Jurkat, Clone E6-1 (cell line): ENCODE results near the gene CDK6.

Experiments used
- DNase-seq: peaks from one replicate; pipeline ENCODE4 v3.0.0-alpha.2; 2011; ENCODE audit warnings: low read depth, low spot score
- H3K4me3 ChIP-seq: 2 replicates; pipeline ENCODE4 v1.5.1; 2011; ENCODE audit warnings: mild to moderate bottlenecking, low read length, control low read depth, moderate library complexity

Gene CDK6

DNA sequence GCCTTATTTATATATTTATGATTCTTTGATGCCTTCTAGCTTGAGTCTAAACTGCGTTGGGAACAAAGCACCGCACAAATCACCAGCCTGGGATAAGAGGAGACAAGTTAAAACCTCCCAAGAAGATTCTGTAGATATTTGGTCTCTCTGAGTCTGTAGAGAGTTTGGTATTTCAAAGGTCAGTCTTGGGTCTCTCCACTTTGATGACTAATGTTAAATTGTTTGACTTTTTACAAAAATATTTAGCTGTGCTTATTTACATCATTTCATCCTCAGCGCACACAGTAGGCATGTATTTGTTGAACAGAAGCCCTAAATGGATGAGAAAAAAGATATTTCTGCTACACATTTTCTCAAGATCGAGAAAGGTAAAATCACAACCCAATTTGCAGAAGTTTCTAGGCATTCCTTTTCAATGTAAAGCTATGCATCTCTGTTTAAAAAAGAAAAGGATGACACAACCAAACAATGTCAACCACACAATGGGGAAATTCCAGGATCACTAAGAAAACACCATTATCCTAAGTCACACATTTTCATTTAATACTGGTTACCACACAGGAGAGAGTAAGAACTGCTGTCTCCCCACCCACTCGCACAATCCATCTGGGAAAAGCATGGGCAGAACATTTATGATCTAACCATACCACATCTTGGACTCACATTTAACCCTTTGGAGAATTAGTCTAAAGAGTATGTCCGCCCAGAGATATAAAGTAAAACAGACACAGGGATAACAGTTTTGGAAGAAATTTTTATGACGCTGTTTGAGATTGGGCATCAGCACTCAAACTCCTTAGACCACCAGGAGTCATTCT is 4.4 kb downstream of the CDK6 start:
- DNase-seq = no peak
- peak overlapping the region; percentile 94 for H3K4me3 ChIP-seq

DNA sequence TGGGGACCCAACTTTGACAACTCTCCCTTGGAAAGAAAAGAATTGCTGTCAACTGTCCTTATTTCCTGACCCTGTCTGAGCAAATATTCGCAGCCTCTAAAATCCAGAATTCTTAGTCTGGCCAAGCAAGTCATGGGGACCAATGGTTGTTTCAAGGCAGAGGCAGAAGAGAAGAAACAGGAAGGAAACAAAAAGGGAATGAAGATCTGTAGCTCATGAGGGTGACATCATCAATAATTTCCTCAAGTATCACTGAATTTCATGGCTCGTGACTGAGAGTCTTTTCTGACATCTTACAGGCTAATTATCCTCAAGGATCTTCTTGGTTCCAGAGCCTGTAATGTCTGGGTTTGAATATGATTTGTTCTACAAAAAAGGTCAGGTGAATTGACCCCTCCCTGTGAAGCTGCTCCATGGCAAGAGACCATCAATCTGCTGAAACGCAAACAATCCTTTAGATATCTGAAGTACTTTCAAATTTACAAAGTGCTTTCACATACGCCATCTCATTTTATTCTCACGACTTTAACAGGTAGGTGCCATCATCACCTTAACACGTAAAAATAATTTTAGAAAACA is 5.8 kb downstream of the CDK6 start:
- peak overlapping the region; percentile 94 for H3K4me3 ChIP-seq
- no peak for DNase-seq

DNA sequence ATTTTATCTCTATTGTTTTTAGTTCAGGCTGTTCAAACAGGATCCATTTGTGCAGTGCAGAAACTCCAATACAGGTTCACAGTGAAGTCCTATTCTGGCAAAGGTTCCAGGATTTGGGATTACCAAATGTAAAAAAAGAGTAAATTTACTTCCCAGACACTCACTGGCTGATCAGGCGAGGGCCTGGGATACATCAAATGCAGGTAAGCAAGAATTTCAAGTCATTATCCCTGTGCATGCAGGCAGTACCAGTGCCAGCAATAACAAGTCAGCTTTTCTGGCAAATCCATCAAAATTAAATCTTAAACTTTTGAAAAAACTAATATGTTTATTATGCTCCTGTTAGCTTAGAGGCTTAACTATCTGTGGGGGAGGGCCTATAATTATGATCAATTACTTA is 6.3 kb downstream of the CDK6 start:
- H3K4me3 ChIP-seq = peak overlapping the region; percentile 94

DNA sequence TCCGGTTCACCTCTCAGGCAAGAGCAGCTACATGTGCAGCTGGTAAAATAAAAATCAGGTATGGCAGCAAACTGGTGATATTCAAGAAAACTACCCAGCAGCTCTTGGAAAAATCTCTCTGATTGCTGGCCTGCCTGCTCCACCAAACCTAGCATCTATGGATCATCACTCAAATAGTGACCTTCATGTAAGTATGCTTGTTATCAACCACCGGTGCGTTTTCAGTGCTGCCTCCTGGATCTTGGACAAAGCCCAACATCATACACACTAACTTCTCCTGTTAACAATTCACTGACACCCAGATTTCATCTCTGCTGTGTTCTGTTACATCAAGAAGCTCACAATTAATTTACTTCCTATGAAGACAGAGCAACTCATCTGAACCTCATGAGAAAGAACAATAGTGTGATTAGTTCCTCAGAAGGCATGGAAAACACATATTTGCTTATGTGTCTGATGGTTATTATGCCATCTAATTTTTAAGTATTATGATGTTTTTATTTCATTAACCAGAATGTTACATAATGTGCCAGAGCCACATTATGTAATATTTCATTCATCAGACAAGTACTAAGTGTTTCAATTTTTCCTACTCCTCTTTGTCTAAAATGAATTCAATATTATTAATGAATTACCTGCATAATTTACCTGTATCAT is 8.8 kb downstream of the CDK6 start:
- DNase-seq = no peak
- peak overlapping the region; percentile 0; the same call in 1 of the 2 replicates for H3K4me3 ChIP-seq

More for the DNA sequence above, 6.3 kb downstream of the CDK6 start:
- DNase-seq = no peak

GRCh38 chr7:92826258-92826938 is 10.0 kb downstream of the CDK6 start:
- no peak for DNase-seq
- no peak overlapping the region for H3K4me3 ChIP-seq

DNA sequence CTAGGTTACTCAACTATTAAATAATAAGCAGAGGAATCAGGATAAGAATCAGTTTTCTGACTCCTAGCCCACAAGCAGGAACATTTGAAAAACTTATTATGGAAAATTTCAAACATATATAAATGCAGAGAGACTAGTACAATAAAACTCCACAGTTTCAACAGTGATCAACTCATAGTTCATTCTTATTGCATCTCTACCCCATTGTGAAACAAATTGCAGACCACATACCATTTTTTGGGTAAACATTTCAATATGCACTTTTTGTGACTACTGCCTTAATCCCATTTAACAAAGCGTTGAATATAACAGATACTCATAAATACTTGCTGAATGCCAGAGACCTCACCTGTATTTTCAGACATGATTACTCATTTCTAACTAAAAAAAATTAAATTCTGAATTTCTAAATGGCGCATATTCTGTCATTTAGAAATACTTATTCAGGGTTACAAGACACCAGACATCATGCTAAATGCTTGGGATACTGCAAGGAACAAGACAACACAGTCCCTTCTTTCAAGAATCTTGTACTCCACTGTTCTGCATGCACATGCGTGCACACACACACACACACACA is 11.4 kb downstream of the CDK6 start:
- no peak overlapping the region for H3K4me3 ChIP-seq

DNA sequence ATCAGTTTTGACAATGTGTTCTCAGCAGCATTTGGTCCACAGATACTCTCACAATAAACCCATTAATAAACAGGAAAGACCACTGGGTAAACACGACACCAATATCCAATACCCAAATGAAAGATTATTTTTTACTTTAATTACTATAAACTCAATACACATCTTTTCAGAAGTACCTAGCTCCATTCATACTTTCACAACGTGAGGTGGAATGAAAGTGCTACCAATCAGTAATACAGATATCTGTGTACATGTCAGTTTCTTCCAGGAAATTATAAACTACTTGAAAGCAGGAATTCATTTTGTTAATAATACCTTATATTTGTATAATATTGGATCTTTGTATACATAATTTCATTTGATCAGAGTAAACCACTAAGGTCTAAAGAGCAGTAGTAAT is 11.9 kb downstream of the CDK6 start:
- DNase-seq = no peak
- H3K4me3 ChIP-seq = no peak overlapping the region

More for the DNA sequence above, 11.4 kb downstream of the CDK6 start:
- no peak for DNase-seq

DNA sequence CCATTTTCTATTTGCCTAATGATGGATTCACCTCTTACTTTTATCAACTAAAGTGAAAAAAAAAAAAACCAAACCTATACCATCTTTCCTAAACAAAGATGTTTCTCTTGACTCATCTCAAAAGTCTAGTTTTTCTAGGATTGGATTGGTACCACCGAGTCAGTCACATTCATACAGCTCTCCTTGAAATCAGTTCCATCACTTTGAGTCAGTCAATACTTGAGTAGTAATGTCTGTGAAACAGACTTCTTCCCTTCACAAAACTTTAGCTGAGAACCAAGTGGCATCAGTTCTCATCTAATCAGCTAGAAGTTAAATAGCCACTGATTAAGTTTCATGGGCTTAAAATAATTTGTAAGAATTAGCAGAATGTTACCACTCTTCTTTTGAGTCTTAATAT is 13.3 kb downstream of the CDK6 start:
- H3K4me3 ChIP-seq = no peak overlapping the region
- no peak for DNase-seq

GRCh38 chr7:92820191-92820590 is 16.2 kb downstream of the CDK6 start:
- H3K4me3 ChIP-seq = no peak overlapping the region
- DNase-seq = no peak

DNA sequence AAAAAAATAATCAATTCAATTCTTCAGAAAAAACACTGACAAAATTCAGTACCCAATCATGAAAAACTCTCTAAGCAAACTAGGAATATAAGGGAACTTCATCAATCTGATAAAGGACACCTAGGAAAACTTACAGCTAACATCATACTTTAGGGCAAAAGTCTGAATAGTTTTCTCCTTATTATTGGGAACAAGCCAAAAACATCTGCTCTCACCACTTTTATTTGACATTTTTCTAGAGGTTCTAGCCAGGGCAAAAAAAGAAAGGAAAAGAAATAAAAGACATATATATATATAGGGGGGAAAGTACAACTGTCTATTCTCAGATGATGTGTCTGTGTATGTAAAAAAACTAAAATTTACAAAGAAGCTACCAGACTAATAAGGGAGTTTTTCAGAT is 19.0 kb downstream of the CDK6 start:
- no peak overlapping the region for H3K4me3 ChIP-seq
- no peak for DNase-seq

GRCh38 chr7:92815412-92815811 is 21.0 kb downstream of the CDK6 start:
- peak overlapping the region; percentile 32 for H3K4me3 ChIP-seq
- peak; percentile 82 for DNase-seq

DNA sequence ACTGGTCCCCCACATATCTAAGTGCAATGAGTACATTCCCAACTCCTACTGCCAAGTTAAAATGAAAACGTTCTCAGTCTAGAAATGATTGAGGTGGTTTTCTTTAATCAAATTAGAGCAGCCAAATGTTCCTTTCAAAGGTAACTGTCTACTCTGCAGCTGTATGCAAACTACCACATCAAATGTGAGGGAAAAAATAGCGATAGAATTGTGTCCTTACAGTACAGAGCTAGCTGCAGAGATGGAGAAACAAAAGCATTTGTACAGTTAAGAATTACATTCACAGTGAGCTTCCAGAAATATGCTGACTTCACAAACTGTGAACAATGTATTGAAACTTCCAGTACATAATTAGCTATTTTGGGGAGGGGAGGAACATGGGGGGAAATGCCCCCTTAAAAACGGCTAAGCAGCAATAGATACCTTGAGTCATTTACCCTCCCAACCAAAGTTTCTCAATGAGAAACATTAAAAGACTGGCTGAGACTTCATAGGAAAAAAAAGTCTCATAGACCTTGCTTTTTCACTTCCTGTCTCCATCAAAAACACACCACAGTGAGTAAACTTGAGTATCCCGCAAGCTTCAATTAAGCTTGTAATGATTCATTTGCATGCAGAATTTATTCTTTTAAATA is 22.9 kb downstream of the CDK6 start:
- peak; percentile 100 for DNase-seq
- H3K4me3 ChIP-seq = peak overlapping the region; percentile 32

GRCh38 chr7:92811158-92811557 is 25.2 kb downstream of the CDK6 start:
- no peak for DNase-seq
- no peak overlapping the region for H3K4me3 ChIP-seq

- DNase-seq = peak; percentile 92
- H3K4me3 ChIP-seq = peak overlapping the region; percentile 11
Observed at GRCh38 chr7:92809760-92810573, 26.4 kb downstream of the CDK6 start.

DNA sequence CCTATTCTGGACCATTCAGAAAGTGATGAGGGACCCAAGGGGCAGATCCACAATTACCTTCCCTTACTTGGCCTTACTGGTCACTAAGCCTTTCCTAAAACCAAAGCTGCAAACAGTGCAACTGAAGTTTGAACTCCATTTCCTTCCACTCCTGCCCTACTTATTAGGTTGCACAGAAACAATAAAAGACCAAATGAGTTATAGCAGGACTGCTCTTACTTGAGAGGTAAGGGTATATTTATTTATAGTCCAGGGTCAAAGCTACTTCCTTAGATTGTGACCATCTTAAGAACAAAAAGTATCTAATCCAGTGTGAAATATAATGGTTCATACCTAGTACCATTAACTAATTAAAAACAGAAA is 27.0 kb downstream of the CDK6 start:
- DNase-seq = no peak
- no peak overlapping the region for H3K4me3 ChIP-seq

GRCh38 chr7:92808635-92809034 is 27.7 kb downstream of the CDK6 start:
- H3K4me3 ChIP-seq = no peak overlapping the region
- no peak for DNase-seq

GRCh38 chr7:92808006-92808405 is 28.4 kb downstream of the CDK6 start:
- no peak for DNase-seq
- no peak overlapping the region for H3K4me3 ChIP-seq

DNA sequence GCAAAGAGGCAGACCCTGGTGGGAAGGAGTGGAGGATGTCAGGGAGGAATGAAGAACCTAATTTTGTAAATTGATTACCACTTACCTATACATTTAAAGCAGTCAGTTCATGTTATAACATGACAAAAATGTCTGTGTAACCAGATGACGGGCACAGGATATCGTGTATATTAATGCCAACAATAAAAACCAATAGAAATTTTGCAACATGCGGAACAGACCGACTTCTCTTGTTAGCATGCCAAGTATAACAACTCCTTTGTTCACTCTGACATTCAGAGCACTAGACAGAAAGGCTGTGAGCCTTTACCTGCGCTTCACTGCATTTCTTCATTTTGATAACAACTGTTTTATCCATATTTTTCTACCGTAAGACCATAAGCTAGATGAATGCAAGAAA is 29.9 kb downstream of the CDK6 start:
- no peak for DNase-seq
- H3K4me3 ChIP-seq = no peak overlapping the region
